ENCODE data around the gene ABI2. TPM values are rescaled to one million over a fixed set of nuclear protein-coding genes. Genes with fewer than 3 reads are reported as not detected.
"Not testable (repeated sequence)": the region's sequence is repeated elsewhere in the genome, so short reads cannot be mapped to it uniquely, and the experiment has no call there.

The ABI2 gene
- polyA plus RNA-seq, 1 of the 3 experiments (the other 2 are of a cell fraction) = 51.5 TPM

GRCh38 chr2:203379156-203379555, 51.0 kb downstream of the ABI2 start (continued):
- no peak for TF ChIP-seq TAF1 (IDR thresholded peaks at IDR 0.05; ENCODE audit: borderline replicate concordance, low read depth, low read length)
- no peak for TF ChIP-seq PBX3 (IDR thresholded peaks at IDR 0.05)
- no peak for TF ChIP-seq MXI1 (IDR thresholded peaks at IDR 0.05; ENCODE audit: low read depth, low read length)

- no peak overlapping the region for H3K4me3 ChIP-seq (ENCODE audit: low read depth in 2 of 2, low read length in 1 of 2)
- no peaks in the 10 kb centered on the region for H3K9me3 ChIP-seq
- no peak overlapping the region for H3K4me2 ChIP-seq
- H3K36me3 ChIP-seq (replicated peaks in 1 of 2; ENCODE audit: control insufficient read depth in 1 of 2, insufficient read depth in 2 of 2, low read length in 1 of 2) = peaks cover 14 to 49% of the 10 kb centered on the region in 2 experiments
- H3K27me3 ChIP-seq (ENCODE audit: insufficient read depth) = no peaks in the 10 kb centered on the region
- ChIA-PET POLR2A (no interaction called here), CTCF (no interaction called here)
- H3F3A ChIP-seq (replicated peaks; ENCODE audit: insufficient read depth) = peaks cover 10% of the 10 kb centered on the region
- no peak overlapping the region for H3K9ac ChIP-seq
- H3K27ac ChIP-seq (ENCODE audit: low read depth in 2 of 2, low read length in 1 of 2) = no peak overlapping the region
- H2AFZ ChIP-seq (ENCODE audit: low read depth) = no peak overlapping the region
- H3K4me1 ChIP-seq (ENCODE audit: control insufficient read depth in 1 of 2, insufficient read depth in 2 of 2, low read depth in 1 of 2, low read length in 1 of 2) = no peaks in the 10 kb centered on the region; a peak in 1 of 4 replicates
- peaks cover 47% of the 10 kb centered on the region for H3K79me2 ChIP-seq (ENCODE audit: insufficient read depth)
- no peak for TF ChIP-seq CHD2 (IDR thresholded peaks at IDR 0.05; ENCODE audit: low read length, partially characterized antibody)
- TF ChIP-seq FOXJ3 (CRISPR knock-in tag; IDR thresholded peaks at IDR 0.05) = no peak
- TF ChIP-seq IRF3 (IDR thresholded peaks at IDR 0.05; ENCODE audit: low read depth, low read length) = no peak
- TF ChIP-seq ZBTB33 (IDR thresholded peaks at IDR 0.05; ENCODE audit: borderline replicate concordance, low read depth) = no peak
- no peak for TF ChIP-seq EP300 (IDR thresholded peaks at IDR 0.05; ENCODE audit: borderline replicate concordance in 1 of 2, low read depth in 1 of 2, low read length in 1 of 2)
- 94% methylated on average over 1 of the region's 1 CpG for WGBS (ENCODE audit: low lambda C conversion rate)
- no peaks in the 10 kb centered on the region; the same call in 1 of the 2 replicates for H4K20me1 ChIP-seq (ENCODE audit: insufficient read depth)
- no peak for DNase-seq
- H3K9me2 ChIP-seq = no peaks in the 10 kb centered on the region
These were observed 54.8 kb downstream of the ABI2 start for GRCh38 chr2:203383038-203383437.

- H3K27ac ChIP-seq (ENCODE audit: low read depth in 2 of 2, low read length in 1 of 2); DNase-seq; H3K9me2 ChIP-seq; H3K4me3 ChIP-seq (ENCODE audit: low read depth in 2 of 2, low read length in 1 of 2); POLR2A ChIA-PET; H2AFZ ChIP-seq (ENCODE audit: low read depth); H3K9ac ChIP-seq; H3K4me2 ChIP-seq; H3K27me3 ChIP-seq (ENCODE audit: insufficient read depth); H3K9me3 ChIP-seq; CTCF ChIA-PET; H4K20me1 ChIP-seq (ENCODE audit: insufficient read depth); H3K4me1 ChIP-seq (ENCODE audit: control insufficient read depth in 1 of 2, insufficient read depth in 2 of 2, low read depth in 1 of 2, low read length in 1 of 2): not testable (repeated sequence)
- H3F3A ChIP-seq (replicated peaks; ENCODE audit: insufficient read depth) = peaks cover 18% of the 10 kb centered on the region
- 89% methylated on average over 6 of the region's 6 CpGs for WGBS (ENCODE audit: low lambda C conversion rate)
- peaks cover 33% of the 10 kb centered on the region for H3K79me2 ChIP-seq (ENCODE audit: insufficient read depth)
- H3K36me3 ChIP-seq (replicated peaks in 1 of 2; ENCODE audit: control insufficient read depth in 1 of 2, insufficient read depth in 2 of 2, low read length in 1 of 2) = peaks cover 27 to 45% of the 10 kb centered on the region in 2 experiments
These were observed 60.0 kb downstream of the ABI2 start for GRCh38 chr2:203388153-203388552.
